ENCODE data around the gene ZNF326. TPM values are rescaled to one million over a fixed set of nuclear protein-coding genes. Genes with fewer than 3 reads are reported as not detected.

ZNF326 gene
- total and polyA plus RNA-seq, 2 donors (not counting 1 experiment from before 2014, with no cell fraction given): 8.1 to 10.8 TPM

- TF ChIP-seq, protein P1, sequence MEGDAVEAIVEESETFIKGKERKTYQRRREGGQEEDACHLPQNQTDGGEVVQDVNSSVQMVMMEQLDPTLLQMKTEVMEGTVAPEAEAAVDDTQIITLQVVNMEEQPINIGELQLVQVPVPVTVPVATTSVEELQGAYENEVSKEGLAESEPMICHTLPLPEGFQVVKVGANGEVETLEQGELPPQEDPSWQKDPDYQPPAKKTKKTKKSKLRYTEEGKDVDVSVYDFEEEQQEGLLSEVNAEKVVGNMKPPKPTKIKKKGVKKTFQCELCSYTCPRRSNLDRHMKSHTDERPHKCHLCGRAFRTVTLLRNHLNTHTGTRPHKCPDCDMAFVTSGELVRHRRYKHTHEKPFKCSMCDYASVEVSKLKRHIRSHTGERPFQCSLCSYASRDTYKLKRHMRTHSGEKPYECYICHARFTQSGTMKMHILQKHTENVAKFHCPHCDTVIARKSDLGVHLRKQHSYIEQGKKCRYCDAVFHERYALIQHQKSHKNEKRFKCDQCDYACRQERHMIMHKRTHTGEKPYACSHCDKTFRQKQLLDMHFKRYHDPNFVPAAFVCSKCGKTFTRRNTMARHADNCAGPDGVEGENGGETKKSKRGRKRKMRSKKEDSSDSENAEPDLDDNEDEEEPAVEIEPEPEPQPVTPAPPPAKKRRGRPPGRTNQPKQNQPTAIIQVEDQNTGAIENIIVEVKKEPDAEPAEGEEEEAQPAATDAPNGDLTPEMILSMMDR (conservative IDR thresholded peaks at IDR 0.05 in 1 of 2, IDR thresholded peaks at IDR 0.05 in 1 of 2; ENCODE audit: low read depth in 1 of 2, low read length in 2 of 2): no peak
- TF ChIP-seq EZH2 (IDR thresholded peaks at IDR 0.05; ENCODE audit: low read length, missing control alignments): no peak
- Histone ChIP-seq H2AFZ (ENCODE audit: low read length) (no peak overlapping the region), H3K36me3 (ENCODE audit: control insufficient read depth, insufficient read depth, low read length) (no peaks in the 10 kb centered on the region), H3K4me3 (replicated peaks in 1 of 4; ENCODE audit: control extremely low read depth in 1 of 4, insufficient read depth in 1 of 4, low read depth in 3 of 4, low read length in 4 of 4) (no peak overlapping the region), H4K20me1 (ENCODE audit: control insufficient read depth, extremely low read depth, insufficient read depth, low read length) (no peaks in the 10 kb centered on the region), H3K27ac (ENCODE audit: insufficient read depth, low read length) (no peak overlapping the region), H3K79me2 (ENCODE audit: control insufficient read depth, insufficient read depth, low read length) (no peaks in the 10 kb centered on the region), H3K4me2 (ENCODE audit: extremely low read depth, insufficient read depth, low read length) (no peak overlapping the region), H3K4me1 (ENCODE audit: control insufficient read depth, extremely low read depth, insufficient read depth, low read length) (no peaks in the 10 kb centered on the region), H3K9me3 (ENCODE audit: control insufficient read depth, insufficient read depth, low read depth, low read length) (no peaks in the 10 kb centered on the region), H3K27me3 (ENCODE audit: control insufficient read depth, insufficient read depth, low read length) (no peaks in the 10 kb centered on the region), H3K9ac (ENCODE audit: insufficient read depth, low read length) (no peak overlapping the region)
- DNase-seq (ENCODE audit: low read depth in 2 of 2): no peak
Measured at GRCh38 chr1:90043586-90043985, 48.7 kb downstream of the ZNF326 start.

GRCh38 chr1:90044346-90044745 lies 49.4 kb downstream of the ZNF326 start:
- no peak overlapping the region for H3K4me2 ChIP-seq (ENCODE audit: extremely low read depth, insufficient read depth, low read length)
- H3K4me1 ChIP-seq (ENCODE audit: control insufficient read depth, extremely low read depth, insufficient read depth, low read length): no peaks in the 10 kb centered on the region
- H3K9me3 ChIP-seq (ENCODE audit: control insufficient read depth, insufficient read depth, low read depth, low read length): no peaks in the 10 kb centered on the region
- H3K27me3 ChIP-seq (ENCODE audit: control insufficient read depth, insufficient read depth, low read length): no peaks in the 10 kb centered on the region
- no peaks in the 10 kb centered on the region for H4K20me1 ChIP-seq (ENCODE audit: control insufficient read depth, extremely low read depth, insufficient read depth, low read length)
- H2AFZ ChIP-seq (ENCODE audit: low read length): no peak overlapping the region
- H3K79me2 ChIP-seq (ENCODE audit: control insufficient read depth, insufficient read depth, low read length): no peaks in the 10 kb centered on the region
- no peak overlapping the region for H3K27ac ChIP-seq (ENCODE audit: insufficient read depth, low read length)
- no peaks in the 10 kb centered on the region for H3K36me3 ChIP-seq (ENCODE audit: control insufficient read depth, insufficient read depth, low read length)
- no peak for TF ChIP-seq EZH2 (IDR thresholded peaks at IDR 0.05; ENCODE audit: low read length, missing control alignments)
- TF ChIP-seq, protein P1 (conservative IDR thresholded peaks at IDR 0.05 in 1 of 2, IDR thresholded peaks at IDR 0.05 in 1 of 2; ENCODE audit: low read depth in 1 of 2, low read length in 2 of 2): no peak
- H3K4me3 ChIP-seq (replicated peaks in 1 of 4; ENCODE audit: control extremely low read depth in 1 of 4, insufficient read depth in 1 of 4, low read depth in 3 of 4, low read length in 4 of 4): no peak overlapping the region
- no peak overlapping the region for H3K9ac ChIP-seq (ENCODE audit: insufficient read depth, low read length)
- DNase-seq (ENCODE audit: low read depth in 2 of 2): no peak

- Histone ChIP-seq H3K36me3 (ENCODE audit: control insufficient read depth, insufficient read depth, low read length) (no peaks in the 10 kb centered on the region), H3K4me3 (replicated peaks in 1 of 4; ENCODE audit: control extremely low read depth in 1 of 4, insufficient read depth in 1 of 4, low read depth in 3 of 4, low read length in 4 of 4) (no peak overlapping the region), H3K9me3 (ENCODE audit: control insufficient read depth, insufficient read depth, low read depth, low read length) (no peaks in the 10 kb centered on the region), H3K27me3 (ENCODE audit: control insufficient read depth, insufficient read depth, low read length) (no peaks in the 10 kb centered on the region), H3K27ac (ENCODE audit: insufficient read depth, low read length) (no peak overlapping the region), H2AFZ (ENCODE audit: low read length) (no peak overlapping the region), H3K4me1 (ENCODE audit: control insufficient read depth, extremely low read depth, insufficient read depth, low read length) (no peaks in the 10 kb centered on the region), H3K4me2 (ENCODE audit: extremely low read depth, insufficient read depth, low read length) (no peak overlapping the region), H3K9ac (ENCODE audit: insufficient read depth, low read length) (no peak overlapping the region), H4K20me1 (ENCODE audit: control insufficient read depth, extremely low read depth, insufficient read depth, low read length) (no peaks in the 10 kb centered on the region), H3K79me2 (ENCODE audit: control insufficient read depth, insufficient read depth, low read length) (no peaks in the 10 kb centered on the region)
- TF ChIP-seq, protein P1 (conservative IDR thresholded peaks at IDR 0.05 in 1 of 2, IDR thresholded peaks at IDR 0.05 in 1 of 2; ENCODE audit: low read depth in 1 of 2, low read length in 2 of 2): peak; percentile 58 to 74
- TF ChIP-seq EZH2 (IDR thresholded peaks at IDR 0.05; ENCODE audit: low read length, missing control alignments): no peak
- peak; percentile 2 to 29 for DNase-seq (ENCODE audit: low read depth in 2 of 2)
Measured at GRCh38 chr1:90045853-90046563, 51.1 kb downstream of the ZNF326 start.

All from fibroblast of lung (primary cell).